Measurements from ENCODE around the gene DSN1.
"Not testable (repeated sequence)": the region's sequence is repeated elsewhere in the genome, so short reads cannot be mapped to it uniquely, and the experiment has no call there.

The DSN1 gene, protein sequence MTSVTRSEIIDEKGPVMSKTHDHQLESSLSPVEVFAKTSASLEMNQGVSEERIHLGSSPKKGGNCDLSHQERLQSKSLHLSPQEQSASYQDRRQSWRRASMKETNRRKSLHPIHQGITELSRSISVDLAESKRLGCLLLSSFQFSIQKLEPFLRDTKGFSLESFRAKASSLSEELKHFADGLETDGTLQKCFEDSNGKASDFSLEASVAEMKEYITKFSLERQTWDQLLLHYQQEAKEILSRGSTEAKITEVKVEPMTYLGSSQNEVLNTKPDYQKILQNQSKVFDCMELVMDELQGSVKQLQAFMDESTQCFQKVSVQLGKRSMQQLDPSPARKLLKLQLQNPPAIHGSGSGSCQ

DNA sequence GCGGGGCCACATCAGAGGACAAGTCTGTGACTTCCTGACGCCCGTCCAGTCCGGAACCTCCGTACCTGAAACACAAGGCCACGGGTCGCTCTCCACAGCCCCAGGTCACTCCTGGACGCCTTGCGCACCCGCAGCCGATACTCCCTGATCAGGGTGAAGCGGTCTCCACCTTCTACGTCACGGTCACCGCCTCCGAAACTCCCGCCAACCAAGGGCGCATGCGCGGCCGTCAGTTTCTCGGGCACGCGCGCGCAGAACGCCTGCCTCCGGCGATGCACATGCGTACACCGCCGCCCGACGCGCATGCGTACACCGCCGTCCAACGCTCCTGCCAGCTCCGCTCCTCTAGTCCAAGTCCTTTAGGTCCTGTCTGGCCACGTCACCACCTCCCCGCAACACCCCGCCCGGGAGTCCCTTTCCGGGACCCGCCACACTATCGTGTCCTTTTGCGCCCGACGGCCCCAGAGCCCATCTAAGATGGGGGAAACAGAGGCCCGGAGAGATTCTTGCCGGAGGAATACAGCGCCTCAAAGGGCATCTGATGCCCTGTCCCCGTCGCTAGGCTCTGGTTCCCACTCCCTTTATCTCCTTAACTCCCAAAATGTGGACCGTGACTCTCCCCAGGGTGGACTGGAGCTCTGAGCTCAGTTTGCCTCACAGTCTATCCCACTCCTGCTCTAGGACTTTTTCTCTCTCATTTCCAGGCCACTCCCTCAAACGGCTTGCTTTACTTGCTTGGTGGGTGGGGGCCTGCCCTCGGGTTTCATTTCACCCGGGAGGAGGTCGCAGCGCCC, at the start of gene DSN1:
Gene DSN1, minus strand, starts transcription at position 167 of the 794 bp plus-strand sequence. CDS start 2,305 bp downstream, outside the sequence.
- peak; percentile 98 for DNase-seq

DNA sequence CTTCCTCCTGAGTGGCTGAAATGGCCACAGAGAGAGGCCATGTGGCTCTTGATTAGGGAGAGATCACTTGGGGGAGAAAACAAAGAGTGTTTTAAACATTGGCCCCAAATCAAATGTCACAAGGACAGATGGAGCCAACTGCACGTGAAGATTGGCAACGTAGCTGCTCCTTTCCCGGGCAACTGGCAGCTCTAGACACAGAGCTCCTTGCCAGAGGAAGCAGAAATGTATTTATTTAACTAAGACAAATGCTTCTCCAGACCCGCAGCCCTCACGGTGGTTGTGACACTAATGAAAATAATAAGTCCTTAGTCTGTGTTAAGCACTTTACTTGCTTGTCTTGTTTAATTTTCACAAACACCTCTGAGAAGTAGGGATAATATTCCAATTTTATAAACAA, 49.6 kb upstream of the DSN1 start:
- DNase-seq: no peak

DNA sequence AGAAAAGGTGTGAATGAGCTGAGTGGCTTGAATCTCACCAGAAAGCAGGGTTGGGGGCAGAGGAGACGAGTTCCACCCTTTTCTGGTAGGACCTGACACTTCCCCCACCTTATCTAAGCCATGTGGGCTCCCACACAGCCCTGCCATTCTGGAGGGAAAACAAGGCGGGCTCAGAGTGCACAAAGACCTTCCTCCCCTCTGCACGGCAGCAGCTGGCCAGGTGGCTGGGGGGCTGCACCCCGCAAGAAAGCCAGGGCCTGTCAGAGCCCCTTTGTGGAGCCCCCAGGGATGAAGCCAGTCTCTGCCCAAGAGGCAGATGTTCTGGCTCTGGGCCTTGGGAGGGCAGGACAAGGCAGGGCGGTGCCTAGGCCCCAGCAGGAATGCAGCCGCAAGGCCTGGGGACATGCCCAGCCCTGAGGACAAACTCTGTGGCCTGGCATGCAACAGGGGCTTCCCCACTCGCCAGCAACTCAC, 48.4 kb upstream of the DSN1 start:
- no peak for DNase-seq

DNA sequence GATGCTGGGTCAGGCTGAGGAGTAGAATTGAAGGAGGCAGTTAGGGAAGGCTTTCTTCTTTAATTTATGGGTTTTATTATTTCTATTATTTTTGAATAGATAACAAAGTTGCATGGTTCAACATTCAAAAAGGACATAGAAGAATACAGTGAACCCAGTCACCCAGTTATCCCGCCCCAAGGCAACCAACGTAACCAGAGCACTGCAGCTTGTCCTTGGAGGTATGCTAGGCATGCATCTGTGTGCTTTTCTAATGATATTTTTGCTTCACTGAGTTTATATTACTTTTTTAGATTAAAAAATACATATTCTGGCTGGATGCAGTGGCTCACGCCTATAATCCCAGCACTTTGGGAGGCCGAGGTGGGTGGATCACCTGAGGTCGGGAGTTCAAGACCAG, 47.4 kb upstream of the DSN1 start:
- no peak for DNase-seq

DNA sequence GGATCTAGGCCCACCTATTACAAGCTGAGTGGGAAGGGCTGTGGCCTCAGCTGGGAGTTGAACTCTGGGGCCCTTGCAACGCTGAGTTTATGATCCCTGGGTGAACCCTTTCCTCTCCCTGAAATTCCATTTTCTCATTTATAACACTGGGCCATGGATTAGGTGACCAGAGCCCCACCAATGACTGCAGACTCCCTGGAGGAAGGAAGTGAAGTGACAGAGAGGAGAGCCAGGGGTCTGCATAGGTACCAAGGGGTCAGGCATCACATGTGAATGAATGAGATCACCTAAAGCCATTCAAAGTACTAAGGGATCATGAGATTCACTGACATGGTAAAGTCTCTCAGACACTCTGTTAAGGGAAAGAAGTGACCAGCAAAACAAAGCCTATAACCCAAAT, 46.5 kb upstream of the DSN1 start:
- DNase-seq: no peak

DNA sequence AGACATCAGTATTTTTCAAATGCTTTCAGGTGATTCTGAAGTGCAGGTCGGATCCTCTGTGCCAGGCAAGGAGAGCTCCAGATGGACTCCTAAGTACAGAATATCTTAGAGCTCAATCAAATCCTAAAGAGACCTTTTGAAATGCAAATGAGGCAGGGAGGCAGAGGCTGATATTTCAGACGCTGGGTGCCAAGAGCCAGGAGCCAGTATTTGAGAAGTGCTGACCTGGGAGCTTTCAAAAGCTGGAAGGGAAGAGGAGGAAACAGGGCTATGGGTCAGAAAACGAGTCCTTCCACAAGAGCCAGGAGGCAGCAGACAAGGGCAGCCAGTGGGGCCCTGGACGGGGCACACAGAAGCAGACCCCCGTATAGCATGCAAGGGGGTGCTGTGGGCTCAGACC, 46.1 kb upstream of the DSN1 start:
- DNase-seq: no peak

DNA sequence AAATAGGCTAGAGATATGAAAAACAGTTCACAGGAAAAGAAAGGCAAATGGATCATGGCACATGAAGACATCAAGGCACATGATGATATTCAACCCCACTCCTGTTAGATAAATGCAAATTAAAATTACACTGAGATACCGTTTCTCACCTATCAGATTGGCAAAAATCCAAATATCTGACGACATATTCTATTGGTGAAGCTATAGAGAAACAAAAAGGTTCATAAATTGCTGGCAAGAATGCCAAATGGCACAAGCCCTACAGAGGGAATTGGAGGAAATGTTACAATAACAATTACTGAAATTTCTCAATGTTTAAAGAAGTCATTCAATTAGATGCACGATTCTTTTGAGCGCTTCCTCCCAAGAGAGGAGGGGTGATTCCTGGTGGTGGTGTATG, 45.3 kb upstream of the DSN1 start:
- no peak for DNase-seq

DNA sequence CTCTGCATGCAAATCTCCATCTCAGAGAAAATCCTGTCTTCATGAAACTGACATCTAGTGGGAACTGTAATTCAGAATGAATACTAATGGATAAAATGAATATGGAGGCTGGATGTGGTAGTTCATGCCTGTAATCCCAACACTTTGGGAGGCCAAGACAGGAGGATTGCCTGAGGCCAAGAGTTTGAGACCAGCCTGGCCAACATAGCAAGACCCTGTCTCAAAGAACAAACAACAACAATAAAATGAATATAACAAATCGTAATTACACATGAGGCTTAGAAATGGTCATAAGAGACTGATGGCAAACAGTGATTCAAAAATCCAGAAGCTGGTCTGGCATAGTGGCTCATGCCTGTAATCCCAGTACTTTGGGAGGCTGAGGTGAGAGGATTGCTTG, 44.6 kb upstream of the DSN1 start:
- no peak for DNase-seq

DNA sequence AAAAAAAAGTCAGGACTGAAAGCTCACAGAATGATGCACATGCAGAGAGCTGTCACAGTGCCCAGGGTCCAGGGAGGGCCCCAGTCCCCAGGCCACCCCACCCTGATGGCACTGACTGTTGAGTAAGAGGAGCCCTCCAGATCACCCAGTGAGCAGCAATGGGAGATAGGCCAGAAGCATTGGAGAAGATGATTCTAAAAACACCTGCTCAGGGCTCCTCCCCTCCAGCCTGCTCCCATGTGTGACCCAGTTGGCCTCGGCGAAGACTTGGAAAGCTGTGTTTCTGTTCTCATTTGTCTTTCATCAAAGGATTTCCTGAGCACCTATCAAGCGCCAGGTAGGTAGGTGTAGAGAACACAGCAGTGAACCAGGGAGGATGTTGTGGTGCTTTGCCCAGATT, 43.9 kb upstream of the DSN1 start:
- DNase-seq: no peak

DNA sequence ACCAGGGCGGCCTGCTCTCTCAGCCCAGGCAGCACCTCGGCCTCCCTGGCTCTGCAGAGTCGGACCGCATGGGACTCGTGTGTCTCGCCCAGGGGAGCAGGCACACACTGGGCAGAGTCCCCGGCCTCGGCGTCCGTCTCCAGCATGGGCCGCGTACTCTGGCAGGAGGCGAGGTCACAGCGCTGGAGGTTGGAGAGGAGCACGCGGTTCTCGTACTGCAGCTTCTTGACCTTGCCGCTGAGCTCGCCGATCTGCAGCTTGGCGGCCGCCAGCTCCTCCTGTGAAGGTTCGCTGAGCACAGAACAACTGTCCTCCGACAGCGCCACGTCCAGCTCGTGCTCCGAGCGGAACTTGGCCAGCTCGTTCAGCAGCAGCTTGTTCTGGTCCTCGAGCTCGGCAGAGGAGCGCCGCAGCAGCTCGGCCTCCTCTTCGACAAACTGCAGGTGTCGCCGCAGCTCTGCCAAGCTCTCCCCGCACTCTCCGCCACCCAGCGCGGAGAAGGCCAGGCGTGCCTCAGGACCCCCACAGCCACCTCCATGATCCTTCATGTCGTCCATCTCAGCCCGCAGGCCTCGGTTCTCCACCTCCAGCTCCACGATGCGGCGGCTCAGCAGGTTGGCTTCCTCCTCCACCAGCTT, 42.0 kb upstream of the DSN1 start:
- DNase-seq: no peak

DNA sequence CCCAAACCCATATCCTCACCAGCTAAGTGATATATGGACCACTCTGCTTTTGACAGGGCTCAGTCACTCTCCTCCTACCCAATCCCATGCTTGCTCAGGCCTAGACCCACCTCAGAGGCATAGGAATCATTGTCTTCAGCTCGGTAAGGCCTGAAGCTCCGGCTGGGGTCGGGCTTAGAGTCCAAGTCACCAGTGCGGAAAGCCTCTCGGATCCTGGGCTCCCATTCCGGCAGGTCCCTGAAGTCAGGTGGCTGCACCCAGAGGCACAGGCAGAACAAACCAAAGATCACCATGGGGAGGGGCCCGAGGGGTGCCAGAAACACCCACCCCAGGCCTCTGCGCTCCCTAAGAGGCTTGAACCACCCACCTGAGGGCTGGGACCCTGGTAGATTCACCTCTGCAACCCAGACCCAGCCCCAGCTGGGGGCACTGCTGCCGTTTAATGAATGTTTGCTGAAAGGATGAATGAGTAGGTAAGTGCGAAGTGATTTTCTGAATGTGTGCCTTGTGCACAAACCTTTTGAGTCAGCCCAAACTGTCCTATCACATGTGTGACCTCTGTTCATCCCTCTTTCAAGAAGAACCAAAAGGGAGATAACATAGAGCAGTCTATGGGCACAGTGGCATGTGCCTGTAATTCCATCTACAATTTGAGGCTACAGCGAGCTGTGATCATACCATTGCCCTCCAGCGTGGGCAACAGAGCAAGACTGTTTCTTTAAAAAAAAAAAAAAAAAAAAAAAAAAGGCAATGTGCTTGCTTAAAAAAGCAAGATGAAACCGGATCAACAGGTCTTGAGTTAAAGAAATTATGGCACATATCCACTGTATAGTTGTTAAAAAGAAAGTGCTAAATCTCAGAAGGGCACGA, 39.3 kb upstream of the DSN1 start:
- DNase-seq: no peak

DNA sequence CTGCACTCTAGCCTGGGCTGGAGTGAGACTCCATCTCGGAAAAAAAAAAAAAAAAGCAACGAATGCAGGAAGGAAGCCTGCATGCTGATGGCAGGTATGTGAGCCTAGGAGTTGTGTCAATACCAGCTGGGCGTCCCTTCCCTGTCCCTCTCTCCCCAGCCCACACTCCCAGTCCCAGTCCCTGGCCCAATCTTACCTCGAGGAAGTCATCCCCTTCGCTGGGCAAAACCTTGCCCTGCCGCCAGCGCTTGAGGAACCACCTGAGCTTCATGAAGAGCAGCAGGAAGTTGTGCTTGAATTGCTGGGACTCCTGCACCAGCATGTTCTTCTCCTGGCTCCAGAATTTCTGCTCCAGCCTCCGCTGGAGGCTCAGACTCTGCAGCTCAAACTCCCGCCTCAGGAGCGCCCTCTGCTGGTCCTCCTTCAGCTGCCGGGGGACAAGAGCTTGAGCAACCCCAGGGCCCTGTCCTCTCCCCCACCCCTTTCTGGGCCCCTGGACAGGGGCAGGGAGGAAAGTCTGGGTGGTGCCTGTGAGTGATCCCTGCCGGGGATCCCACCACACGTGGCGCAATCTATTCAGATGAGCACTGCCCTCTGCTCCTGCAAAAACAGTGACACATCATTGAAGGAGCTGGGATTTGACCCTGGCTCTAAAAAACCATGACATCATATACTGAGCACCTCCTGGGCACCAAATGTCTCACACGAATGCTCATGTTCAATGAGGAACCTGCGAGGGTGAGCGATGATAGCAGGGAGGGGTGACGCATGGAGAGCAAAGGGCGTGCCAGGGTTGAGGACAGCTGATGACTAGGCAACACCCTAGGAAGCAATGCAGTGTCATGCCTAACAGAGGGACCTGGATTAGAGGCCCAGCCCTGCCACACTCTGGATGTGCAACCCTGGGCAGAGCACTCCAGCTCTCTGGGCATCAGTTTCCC, 35.0 kb upstream of the DSN1 start:
- DNase-seq: peak; percentile 87

DNA sequence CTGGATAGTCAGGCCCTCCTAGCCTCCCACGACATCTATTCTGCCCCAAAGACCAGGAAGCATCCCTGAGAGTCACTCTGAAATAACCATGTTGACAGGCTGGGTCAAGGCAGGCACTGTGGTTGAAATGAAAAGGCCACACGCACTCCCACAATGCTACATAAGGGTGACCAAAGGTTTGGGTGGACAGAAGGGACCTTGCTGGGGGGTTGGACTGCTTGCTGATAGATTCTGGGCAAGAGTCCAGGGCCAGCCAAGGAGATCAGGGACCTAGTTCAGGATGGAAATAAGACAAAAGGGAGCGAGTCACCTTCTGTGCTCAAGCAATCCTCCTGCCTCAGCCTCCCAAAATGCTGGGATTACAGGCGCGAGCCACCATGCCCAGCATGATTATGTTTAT, 32.5 kb upstream of the DSN1 start:
- no peak for DNase-seq

DNA sequence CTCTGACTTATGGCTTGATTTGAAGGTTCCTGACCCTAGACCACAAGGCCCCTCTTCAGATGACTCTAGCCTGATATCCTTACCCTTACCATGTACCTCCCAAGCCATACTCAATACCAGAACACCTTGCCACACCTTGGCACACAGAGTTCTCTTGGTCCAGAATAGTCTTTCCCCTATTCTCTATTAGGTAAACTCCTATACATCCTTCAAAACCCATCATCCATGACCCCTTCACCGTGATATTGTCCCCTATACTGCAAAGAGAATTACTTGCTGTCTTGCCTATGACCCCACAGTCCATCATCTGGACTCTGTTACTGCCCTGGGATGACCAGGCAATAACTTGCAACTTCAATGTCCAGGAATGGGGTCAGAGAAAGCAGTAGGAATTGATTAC, 31.8 kb upstream of the DSN1 start:
- no peak for DNase-seq

DNA sequence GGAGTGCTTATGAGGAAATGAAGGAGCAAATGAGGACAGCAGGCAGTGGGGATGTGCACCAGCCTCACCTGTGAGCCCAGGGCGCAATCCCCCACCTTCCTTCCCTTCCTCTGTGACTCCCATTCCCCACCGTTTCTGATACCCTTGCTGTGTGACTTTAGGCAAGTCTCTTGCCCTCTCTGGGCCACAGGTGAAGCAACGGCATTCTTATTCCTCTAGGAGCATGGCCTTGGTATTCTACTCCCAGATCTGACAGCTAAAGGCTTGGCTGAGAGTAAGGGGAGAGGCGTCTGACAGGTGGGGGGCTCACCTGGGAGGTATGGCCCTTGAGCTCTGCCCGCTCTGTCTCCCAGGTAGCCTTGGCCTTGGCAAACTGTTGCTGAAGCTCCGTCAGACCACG, 30.9 kb upstream of the DSN1 start:
- DNase-seq: no peak

DNA sequence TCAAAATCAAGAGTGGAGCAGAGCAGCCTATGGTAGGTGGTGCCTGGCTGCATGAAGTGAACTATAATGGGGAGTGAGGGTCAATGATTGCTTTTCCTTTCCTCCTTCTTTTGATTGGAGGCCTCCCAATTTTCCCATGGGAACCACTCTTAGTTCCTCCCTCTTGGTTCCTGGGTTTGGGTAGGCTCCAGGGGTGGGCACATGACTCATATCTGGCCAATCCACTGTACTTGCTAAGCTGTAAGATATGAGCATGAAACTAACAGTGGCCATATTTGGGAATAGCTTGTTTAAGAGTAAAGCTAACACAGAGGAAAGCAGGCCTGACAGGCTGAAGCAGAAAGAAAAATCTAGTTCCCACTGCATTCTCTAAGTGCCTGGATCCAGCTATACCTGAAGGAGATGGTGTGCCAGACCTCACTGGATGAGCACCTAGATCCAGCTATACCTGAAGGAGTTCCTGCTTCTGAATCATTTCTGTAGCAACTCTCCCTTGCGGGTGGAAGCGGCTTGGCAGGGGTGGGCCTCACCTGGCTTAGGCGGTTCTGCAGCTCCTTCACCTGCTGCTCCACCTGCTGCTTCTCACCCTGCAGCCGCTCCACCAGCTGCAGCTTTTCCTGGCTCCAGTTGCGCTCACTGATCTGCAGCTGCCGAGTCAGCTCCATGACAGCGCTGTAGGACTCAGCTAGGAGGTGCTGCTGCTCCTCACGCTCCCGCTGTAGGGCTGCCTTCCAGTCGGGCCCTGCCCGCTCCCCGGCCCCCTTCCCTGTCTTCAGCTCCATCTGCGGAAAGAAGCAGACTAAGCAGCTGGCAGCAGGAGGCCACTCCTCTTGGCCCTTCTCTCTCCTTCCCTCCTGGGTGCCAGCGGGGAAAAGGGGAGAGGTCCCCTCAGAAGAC, 29.0 kb upstream of the DSN1 start:
- no peak for DNase-seq

DNA sequence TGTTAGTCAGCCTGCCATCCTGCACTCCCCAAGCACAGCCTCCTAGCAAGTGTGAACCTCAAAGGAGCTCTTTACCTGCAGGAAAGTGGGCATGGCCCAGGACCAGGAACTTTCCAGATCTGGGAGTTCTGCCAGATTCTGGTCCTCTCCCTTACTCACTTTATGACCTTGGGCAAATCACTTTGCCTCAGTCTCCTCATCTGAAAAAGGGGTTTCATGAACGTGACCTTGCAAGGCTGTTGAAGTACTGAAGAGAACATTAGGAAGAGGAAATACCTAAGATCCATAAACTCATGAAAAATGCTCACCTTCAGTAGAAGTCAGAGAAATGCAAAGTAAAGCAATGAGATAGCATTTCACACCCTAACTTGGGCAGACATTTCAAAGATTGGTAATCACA, 26.8 kb upstream of the DSN1 start:
- DNase-seq: no peak

DNA sequence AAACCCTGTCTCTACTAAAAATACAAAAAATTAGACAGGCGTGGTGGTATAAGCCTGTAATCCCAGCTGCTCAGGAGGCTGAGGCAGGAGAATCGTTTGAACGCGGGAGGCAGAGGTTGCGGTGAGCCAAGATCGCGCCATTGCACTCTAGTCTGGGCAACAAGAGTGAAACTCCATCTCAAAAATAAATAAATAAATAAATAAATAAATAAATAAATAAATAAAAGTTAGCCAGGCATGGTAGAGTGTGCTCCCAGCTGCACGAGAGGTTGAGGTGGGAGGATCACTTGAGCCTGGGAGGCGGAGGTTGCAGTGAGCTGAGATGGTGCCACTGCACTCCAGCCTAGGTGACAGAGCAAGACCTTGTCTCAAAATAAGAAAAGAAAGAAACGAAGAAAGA, 25.8 kb upstream of the DSN1 start:
- DNase-seq: not testable (repeated sequence)

DNA sequence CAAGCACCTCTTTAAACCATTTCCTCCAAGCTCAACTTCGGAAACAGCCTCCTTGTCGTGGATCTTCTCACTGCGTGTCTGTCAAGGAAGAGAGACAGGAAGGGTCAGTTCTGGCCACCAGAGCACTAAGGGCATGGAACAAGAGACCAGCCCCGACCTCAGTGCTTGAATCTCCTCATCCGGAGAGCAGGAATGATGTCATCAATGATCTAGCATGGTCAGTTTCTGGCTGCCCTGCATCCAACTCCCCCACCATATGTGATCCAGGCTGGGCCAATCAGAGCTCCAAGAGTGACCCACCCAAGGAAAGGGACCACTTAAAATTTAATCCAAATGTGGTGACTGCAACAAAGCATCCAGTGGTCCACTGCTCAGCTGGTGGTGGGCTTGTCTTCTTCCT, 23.3 kb upstream of the DSN1 start:
- DNase-seq: no peak

DNA sequence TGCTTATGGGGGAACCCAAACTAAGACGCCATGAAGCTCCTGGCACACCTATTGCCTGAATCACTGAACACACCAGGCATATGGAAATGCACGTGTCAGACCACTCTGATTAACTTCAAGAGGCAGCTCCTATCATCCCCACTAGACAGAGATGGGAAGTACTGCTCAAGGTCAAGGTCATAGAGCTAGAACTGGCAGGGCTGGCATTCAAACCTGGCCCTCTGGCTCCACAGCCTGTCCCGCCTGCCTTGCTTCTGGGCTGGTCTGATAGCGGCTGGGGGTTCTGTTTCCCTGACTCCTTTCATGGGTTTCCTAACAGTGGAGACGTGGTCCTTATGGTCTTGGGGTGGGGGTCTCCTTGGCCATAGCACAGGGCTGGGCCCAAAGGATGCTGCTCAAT, 22.6 kb upstream of the DSN1 start:
- no peak for DNase-seq

DNA sequence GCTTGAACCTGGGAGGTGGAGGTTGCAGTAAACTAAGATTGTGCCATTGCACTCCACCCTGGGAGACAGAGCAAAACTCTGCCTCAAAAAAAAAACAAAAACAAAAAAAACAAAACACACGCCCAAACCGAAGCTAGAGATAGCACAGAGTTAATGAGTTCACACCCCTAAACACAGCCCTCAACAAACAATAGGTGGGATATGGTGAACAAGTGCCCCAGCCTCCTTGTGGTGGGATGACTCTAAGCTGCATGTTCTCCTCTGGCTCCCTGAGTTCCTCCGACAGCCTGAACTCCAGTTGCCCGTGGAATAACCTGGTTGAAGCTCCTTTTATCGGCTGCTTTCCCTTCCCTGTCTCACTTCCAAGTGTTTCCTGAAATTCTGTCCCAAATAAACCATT, 22.1 kb upstream of the DSN1 start:
- DNase-seq: no peak
